Nephron (organoid): ENCODE results near the gene SLC23A1.

Experiments
- H3K27ac Mint-ChIP-seq, 3 experiments: 2 replicates each; pipeline ENCODE4 v1.8.0; 2020; ENCODE audit warnings: mixed read lengths in 3 of 3, mild to moderate bottlenecking in 2 of 3, moderate library complexity in 1 of 3
- H3K27me3 Mint-ChIP-seq: 2 replicates; pipeline ENCODE4 v1.8.0; 2021; ENCODE audit warnings: low read depth, mild to moderate bottlenecking, moderate library complexity, mixed read lengths
- H3K36me3 Mint-ChIP-seq: 2 replicates; pipeline ENCODE4 v1.8.0; 2020; ENCODE audit warnings: low read depth, mixed read lengths
- H3K4me1 Mint-ChIP-seq: 2 replicates; pipeline ENCODE4 v1.8.0; 2020; ENCODE audit warnings: mixed read lengths
- H3K4me3 Mint-ChIP-seq, 3 experiments: 2 replicates each; pipeline ENCODE4 v1.8.0; 2020; ENCODE audit warnings: mild to moderate bottlenecking in 3 of 3, mixed read lengths in 3 of 3, moderate library complexity in 2 of 3
- H3K9me3 Mint-ChIP-seq: 2 replicates; pipeline ENCODE4 v1.8.0; 2020; ENCODE audit warnings: mixed read lengths
- CTCF ChIP-seq, 3 experiments: fragments of 200-600 bp; sonication (generic); IDR thresholded peaks; one replicate each; pipeline ENCODE4 v1.5.0; 2021; ENCODE audit warnings: antibody characterized with exemption in 3 of 3; ENCODE audit not compliant: unreplicated experiment in 3 of 3

Gene SLC23A1

GRCh38 chr5:139386050-139386438 is 2.9 kb upstream of the SLC23A1 start:
- Mint-ChIP-seq H3K27ac (no peak overlapping the region), H3K4me1 (peaks cover 17% of the 10 kb centered on the region), H3K27me3 (peaks cover 1% of the 10 kb centered on the region), H3K9me3 (no peaks in the 10 kb centered on the region), H3K36me3 (no peaks in the 10 kb centered on the region), H3K4me3 (no peak overlapping the region)
- no peak for TF ChIP-seq CTCF (IDR thresholded peaks at IDR 0.05; ENCODE audit: unreplicated experiment in 3 of 3)

- H3K9me3 Mint-ChIP-seq = no peaks in the 10 kb centered on the region
- no peaks in the 10 kb centered on the region for H3K27me3 Mint-ChIP-seq
- H3K27ac Mint-ChIP-seq = no peak overlapping the region
- no peaks in the 10 kb centered on the region for H3K36me3 Mint-ChIP-seq
- H3K4me3 Mint-ChIP-seq = no peak overlapping the region
- TF ChIP-seq CTCF (IDR thresholded peaks at IDR 0.05; ENCODE audit: unreplicated experiment in 3 of 3) = no peak
- H3K4me1 Mint-ChIP-seq = peaks cover 12% of the 10 kb centered on the region
Measured at GRCh38 chr5:139385061-139386049, 2.3 kb upstream of the SLC23A1 start.

DNA sequence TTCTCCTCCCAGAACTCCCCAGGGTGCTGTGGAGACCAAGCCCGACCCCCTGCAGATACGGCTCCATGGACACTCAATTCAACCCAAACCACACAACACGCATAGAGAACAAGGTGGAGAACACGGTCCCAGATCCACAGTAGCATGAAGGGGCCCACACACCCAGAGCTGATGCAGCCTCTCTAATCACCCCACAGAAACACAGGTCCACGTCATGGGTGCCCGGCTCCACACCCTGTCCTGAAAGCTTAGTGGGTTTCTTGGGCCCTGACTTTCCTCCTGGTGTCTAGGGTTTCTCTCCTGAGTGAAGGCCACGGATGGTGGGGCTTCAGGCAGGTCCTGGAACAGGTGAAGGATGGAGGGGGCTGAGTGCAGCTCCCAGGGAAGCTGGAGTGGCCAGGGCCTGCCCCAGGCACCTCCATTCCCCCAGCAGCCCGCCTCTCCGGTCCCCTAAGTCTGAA is 1.5 kb upstream of the SLC23A1 start:
- Mint-ChIP-seq H3K27ac (peak overlapping the region in 2 of 3 experiments; percentile 3 to 63), H3K36me3 (no peaks in the 10 kb centered on the region), H3K27me3 (no peaks in the 10 kb centered on the region), H3K4me1 (peaks cover 12% of the 10 kb centered on the region), H3K9me3 (no peaks in the 10 kb centered on the region), H3K4me3 (no peak overlapping the region)
- TF ChIP-seq CTCF (IDR thresholded peaks at IDR 0.05; ENCODE audit: unreplicated experiment in 3 of 3) = no peak

GRCh38 chr5:139383993-139384590 is 995 bp upstream of the SLC23A1 start:
- H3K36me3 Mint-ChIP-seq = no peaks in the 10 kb centered on the region
- no peaks in the 10 kb centered on the region for H3K27me3 Mint-ChIP-seq
- no peak overlapping the region for H3K4me3 Mint-ChIP-seq
- H3K9me3 Mint-ChIP-seq = no peaks in the 10 kb centered on the region
- no peak for TF ChIP-seq CTCF (IDR thresholded peaks at IDR 0.05; ENCODE audit: unreplicated experiment in 3 of 3)
- peaks cover 12% of the 10 kb centered on the region for H3K4me1 Mint-ChIP-seq
- H3K27ac Mint-ChIP-seq = peak overlapping the region; percentile 86 to 94 (median 88)

GRCh38 chr5:139382807-139383206 is 290 bp downstream of the SLC23A1 start:
- peak overlapping the region in 1 of 3 experiments; percentile 86 for H3K27ac Mint-ChIP-seq
- H3K27me3 Mint-ChIP-seq = no peaks in the 10 kb centered on the region
- no peak for TF ChIP-seq CTCF (IDR thresholded peaks at IDR 0.05; ENCODE audit: unreplicated experiment in 3 of 3)
- H3K4me1 Mint-ChIP-seq = peaks cover 12% of the 10 kb centered on the region
- H3K4me3 Mint-ChIP-seq = no peak overlapping the region
- H3K36me3 Mint-ChIP-seq = peaks cover under 1% of the 10 kb centered on the region
- no peaks in the 10 kb centered on the region for H3K9me3 Mint-ChIP-seq
